C4-2B (cell line): ENCODE results near the gene ZNF507.

Source experiments
- ZFX ChIP-seq: fragments of 450-650 bp; IDR thresholded peaks from 2 replicates; pipeline ENCODE4 v1.6.1; 2017
- TF ChIP-seq, protein P1 (sequence below): fragments of 450-650 bp; conservative IDR thresholded peaks from 2 replicates; pipeline ENCODE4 v1.5.1; 2017; ENCODE audit warnings: mild to moderate bottlenecking

DNA sequence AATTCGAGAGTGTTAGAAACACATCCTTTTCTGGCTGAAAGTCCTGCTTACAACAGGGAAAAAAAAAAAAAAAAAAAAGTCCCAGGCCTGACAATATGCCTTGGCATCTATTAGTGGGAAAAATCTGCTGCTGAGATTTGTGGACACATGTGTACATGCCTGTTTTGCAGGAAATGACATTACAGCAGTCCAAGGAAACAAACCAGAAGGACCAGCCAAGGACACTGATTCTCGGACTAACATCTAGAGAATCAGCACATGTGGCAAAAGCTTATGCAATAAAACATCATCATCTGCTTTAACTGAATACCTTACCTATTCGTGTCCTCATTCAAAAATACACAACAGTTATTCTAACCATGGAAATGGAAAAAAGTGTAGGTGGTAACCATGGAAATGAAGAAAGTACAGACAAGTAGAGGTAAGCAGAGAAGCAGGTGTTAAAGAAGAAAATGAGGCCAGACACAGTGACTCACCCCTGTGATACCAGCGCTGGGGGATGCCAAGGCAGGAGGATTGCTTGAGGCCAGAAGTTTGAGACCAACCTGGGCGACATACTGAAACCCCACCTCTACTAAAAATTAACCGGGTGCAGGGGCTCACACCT is 50.7 kb downstream of the ZNF507 start:
- TF ChIP-seq, protein P1, sequence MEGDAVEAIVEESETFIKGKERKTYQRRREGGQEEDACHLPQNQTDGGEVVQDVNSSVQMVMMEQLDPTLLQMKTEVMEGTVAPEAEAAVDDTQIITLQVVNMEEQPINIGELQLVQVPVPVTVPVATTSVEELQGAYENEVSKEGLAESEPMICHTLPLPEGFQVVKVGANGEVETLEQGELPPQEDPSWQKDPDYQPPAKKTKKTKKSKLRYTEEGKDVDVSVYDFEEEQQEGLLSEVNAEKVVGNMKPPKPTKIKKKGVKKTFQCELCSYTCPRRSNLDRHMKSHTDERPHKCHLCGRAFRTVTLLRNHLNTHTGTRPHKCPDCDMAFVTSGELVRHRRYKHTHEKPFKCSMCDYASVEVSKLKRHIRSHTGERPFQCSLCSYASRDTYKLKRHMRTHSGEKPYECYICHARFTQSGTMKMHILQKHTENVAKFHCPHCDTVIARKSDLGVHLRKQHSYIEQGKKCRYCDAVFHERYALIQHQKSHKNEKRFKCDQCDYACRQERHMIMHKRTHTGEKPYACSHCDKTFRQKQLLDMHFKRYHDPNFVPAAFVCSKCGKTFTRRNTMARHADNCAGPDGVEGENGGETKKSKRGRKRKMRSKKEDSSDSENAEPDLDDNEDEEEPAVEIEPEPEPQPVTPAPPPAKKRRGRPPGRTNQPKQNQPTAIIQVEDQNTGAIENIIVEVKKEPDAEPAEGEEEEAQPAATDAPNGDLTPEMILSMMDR, result no peak
- TF ChIP-seq ZFX, result no peak
